ENCODE data around the gene HK1. TPM values are rescaled to one million over a fixed set of nuclear protein-coding genes. Genes with fewer than 3 reads are reported as not detected.
"Not testable (repeated sequence)": the region's sequence is repeated elsewhere in the genome, so short reads cannot be mapped to it uniquely, and the experiment has no call there.

Gene HK1
- total RNA-seq, 1 donor from 2014 or later: 109 TPM

DNA sequence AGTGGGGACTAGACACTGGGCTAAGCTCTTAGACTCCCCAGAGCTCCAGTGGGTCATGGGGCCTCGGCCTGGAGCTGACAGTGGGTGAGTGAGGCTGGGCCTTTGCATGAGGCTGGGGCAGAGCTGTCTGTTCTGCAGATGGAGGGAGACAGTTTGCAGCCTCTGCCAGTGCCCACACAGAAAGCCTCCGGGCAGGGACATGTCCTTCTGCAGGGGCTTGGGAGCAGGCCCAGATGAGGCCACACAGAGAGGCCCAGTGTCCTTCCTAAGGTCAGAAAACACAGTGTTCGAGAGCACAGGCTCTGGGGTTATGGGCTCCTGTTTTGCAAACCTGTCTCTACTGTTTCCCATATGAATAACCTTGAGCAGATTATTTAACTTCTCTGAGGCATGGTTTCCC, 25.1 kb upstream of the HK1 start:
- peak; percentile 51 for DNase-seq (ENCODE audit: low spot score)

DNA sequence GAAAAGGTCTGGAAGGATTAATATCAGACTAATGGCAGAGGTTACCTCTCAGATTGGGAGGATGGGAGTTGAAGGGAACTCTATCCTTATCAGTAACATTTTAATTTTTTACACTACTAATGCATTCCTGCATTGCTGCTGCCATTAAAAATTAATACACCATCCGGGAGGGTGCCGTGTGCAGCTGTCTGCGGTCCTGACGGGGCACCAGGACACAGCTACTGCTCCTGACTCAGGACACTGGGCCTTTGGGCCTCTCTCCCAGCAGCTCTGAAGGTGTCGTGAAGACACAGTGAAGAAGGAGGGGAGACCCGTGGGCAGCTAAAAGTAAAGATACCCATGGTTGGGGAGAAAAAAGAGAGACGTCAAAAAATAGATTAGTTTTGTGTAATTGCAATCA, 23.4 kb upstream of the HK1 start:
- DNase-seq (ENCODE audit: low spot score): peak; percentile 2

DNA sequence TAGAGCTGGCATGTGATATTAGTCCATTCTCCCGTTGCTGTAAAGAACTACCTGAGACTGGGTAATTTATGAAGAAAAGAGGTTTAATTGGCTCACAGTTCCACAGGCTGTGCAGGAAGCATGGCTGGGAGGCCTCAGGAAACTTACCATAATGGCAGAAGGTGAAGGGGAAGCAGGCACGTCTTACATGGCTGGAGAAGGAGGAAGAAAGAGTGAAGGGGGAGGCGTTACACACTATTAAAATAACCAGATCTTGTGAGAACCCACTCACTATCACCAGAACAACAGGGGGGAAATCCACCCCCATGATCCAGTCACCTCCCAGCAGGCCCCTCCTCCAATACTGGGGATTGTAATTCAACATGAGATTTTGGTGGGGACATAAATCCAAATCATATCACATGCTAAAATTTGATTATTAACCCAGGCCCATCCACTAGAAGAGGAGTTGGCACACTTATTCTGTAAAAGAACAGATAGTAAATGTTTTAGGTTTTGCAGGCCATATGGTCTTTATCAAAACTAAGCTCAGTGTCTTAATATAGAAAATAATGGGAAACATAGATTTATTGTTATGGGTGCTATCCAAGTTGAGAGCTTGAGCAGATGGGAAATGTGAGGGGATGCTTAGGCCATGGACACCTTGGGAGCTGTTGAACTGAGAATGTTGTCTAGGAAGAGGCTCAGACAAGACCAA, 18.6 kb upstream of the HK1 start:
- peak; percentile 28 for DNase-seq (ENCODE audit: low spot score)

DNA sequence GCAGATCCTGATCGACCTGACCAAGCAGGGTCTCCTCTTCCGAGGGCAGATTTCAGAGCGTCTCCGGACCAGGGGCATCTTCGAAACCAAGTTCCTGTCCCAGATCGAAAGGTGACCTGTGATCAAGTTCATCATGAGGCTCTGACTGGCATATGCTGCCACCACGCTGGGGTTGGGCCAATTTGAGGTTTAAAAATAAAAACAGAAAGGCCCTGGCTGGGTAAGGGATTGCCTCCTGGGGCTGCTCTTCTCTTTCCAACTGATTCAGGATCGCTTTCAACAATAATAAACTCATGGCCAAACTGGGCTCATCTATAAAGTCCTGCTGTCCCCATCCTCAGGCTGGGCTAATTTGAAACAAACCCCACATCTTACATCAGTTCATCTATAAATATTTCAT, 17.1 kb upstream of the HK1 start:
- peak; percentile 51 for DNase-seq (ENCODE audit: low spot score)

DNA sequence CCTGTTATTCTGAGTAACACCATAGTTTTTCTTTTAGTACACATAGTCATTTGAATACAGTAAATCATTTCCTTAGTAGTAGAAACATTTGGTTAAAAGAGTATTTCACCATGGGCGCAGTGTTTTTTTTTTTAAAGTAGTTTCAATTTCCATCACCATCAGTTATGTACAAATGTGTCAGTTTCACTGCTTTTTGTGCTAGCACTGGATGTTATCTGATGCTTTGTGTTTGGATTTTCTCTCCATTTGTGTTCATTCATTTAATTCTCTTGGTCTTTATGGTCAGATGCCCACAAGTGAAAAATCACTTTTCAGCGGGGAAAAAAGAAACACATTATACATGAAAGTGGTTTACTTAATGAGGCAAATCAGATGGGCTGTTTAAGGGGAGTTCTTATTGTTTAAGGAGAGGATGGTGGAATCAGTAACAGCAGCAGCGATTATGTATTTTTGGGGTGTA, 16.0 kb upstream of the HK1 start:
- no peak for DNase-seq (ENCODE audit: low spot score)

DNA sequence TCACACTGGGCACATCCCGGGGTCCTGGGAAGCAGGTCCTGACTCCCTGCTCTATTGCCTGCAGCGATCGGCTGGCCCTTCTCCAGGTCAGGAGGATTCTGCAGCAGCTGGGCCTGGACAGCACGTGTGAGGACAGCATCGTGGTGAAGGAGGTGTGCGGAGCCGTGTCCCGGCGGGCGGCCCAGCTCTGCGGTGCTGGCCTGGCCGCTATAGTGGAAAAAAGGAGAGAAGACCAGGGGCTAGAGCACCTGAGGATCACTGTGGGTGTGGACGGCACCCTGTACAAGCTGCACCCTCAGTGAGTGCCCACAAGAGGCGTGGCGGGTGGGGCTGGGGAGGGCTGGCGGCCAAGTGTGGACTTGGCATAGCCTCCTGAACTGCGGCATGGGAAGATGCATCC, 12.8 kb upstream of the HK1 start:
- peak; percentile 68 for DNase-seq (ENCODE audit: low spot score)

DNA sequence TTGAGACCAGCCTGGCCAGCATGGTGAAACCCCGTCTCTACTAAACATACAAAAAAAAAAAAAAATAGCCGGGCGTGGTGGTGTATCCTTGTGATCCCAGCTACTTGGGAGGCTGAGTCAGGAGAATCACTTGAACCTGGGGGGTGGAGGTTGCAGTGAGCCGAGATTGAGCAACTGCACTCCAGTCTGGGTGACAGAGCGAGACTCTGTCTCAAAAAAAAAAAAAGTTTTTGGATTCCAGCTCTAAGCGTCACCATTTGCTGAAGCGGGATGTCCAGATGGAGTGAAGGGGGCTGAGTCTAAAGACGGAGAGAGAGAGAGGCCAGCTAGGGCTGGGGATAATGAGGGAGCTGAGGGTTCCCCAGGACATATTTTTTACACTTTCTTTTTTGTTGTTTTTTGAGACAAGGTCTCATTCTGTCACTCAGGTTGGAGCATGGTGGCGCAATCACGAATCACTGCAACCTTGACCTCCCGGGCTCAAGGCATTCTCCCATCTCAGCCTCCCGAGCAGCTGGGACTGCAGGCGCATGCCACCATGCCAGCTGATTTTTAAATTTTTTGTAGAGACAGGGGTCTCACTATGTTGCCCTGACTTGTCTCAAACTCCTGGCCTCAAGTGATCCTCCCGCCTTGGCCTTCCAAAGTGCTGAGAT, 9.4 kb upstream of the HK1 start:
- DNase-seq (ENCODE audit: low spot score): no peak

DNA sequence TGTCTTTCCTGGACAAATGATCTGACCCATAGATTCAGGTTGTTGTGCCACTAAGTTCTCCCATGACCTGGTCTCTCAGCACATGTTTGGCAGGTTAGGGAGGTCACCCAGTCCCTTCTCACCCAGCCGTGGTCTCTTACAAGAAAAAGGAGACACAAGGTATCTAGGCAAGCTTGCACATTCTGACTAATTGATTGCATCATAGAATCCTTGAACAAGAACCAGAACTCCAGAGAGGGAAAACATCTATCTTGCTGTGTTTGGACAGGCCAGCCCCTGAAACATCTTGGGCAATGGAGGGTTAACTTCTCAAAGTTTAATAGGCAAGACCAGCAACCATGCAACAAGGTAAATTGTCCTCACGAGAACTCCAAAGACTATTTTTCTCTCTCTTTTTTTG, 8.5 kb upstream of the HK1 start:
- DNase-seq (ENCODE audit: low spot score): no peak

DNA sequence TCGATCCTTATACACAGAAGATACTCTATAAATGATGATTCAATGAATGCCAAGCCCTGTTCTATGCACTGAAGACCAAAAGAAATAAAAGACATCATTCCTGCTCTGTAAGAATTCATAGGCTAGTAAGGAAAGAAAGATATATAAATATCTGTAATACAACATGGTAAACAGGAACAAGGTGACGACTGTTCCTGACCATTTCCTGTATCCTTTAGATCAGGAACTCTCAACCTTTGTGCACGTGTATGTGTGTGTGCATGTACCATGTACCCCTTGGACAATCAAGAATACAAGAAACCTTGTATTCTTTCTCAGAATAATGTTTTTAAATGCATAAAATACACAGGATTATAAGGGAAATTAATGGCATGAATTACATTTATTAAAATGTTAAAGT, 7.3 kb upstream of the HK1 start:
- DNase-seq (ENCODE audit: low spot score): no peak

DNA sequence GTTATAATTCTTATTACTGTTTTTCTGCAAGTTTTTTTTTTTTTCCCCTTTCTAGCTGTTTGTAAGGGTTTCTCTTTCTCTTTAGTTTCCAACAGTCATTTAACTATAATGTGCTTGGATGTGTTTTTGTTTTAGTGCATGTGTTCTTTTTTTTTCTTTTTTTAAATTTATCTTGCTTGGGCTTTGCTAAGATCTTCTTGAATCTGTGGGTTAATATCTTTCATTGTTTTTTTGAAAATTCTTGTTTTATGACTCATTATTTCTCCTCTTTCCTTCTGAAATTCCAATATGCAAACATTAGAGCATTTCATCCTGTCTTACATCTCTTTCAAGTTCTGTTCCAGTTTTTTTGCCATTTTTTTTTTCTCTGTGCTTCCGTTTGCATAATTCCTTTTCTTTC, 5.7 kb upstream of the HK1 start:
- no peak for DNase-seq (ENCODE audit: low spot score)

DNA sequence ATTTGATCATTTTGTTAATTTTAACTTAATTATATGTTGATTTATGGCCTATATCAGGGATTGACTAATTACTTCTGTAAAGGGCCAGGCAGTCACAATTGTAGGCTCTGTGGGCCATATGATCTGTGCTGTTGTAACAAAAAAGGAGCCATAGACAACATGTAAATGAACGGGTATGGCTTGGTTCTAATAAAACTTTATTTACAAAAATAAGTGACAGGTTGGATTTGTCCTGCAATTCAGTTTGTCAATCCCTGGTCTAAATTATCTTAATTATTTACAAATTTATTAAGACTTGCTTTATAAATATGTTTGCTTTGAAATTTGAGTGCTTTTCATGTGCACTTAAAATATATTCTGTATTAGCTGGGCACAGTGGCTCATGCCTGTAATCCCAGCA, 2.9 kb upstream of the HK1 start:
- no peak for DNase-seq (ENCODE audit: low spot score)

DNA sequence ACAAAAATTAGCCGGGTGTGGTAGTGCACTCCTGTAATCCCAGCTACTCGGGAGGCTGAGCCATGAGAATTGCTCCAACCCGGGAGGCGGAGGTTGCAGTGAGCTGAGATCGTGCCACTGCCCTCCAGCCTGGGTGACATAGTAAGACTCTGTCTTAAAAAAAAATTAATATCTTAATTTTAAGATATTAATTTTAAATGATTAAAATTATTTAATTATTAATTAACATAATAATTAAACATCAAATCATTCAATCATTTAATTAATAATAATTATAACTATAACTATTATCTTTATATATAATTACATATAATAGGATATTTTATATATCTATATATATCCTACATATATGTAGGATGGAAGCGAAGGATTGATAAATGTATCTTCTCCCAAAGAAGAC, 1.8 kb upstream of the HK1 start:
- DNase-seq (ENCODE audit: low spot score): no peak

DNA sequence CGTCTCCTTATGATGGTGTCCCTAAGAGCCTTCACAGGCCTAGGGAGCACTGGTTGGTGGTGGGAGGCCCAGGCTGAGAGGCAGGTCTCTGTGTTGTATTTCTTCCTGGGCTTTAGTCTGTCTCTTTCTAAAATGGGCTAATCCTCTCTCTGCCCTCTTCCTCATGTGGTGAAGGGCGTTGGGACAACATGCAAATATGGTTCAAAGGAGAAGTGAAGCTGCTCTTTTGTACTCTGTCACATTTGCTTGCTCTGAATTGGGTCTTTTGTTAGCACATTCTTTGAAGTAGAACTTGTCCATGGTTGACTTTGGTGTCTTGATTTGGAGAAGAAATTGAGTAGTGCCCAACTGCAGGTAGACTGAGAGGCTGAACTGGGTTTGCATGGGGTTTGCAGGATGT, 814 bp downstream of the HK1 start:
- DNase-seq (ENCODE audit: low spot score): no peak

DNA sequence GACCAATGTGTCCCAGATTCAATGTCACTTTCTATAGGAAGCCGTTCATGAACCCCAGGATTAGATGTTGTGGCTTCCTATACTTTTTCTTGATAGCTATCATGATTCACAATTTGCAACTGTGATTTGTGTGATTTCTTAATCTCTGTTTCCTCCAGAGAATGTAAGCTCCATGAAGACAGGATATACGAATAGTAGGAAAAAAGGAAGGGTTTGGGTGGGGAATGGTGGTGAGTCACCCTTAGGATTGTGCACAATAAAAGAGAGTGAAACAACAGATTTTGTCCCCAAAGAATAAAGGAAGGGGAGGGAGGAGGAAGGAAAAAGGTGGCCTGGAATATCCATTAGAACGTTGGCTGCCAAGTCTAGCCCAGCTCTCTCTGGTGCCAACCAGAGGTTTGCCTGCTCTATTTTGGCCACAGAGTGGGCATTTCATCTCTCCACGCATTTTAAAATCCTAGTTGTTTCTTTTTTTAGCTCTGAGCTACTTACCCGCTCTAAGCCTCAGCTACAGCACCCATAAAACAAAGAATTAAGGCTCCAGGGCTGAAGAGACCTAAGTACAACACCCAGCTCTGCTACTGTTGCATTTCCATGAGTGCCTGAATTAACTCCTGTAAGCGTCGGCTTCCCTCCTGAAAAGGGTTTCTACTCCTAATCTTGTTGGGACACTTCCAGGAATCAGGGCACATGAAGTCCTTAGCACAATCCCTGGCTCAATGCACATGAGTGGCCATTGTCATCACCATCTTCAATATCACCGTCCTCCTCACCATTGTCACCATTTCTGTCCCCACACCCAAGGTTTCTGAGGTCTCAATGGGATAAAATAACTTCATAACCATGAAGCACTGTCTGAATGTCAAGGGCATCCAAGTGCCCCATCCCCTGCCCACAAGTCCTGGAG, 3.5 kb downstream of the HK1 start:
- no peak for DNase-seq (ENCODE audit: low spot score)

DNA sequence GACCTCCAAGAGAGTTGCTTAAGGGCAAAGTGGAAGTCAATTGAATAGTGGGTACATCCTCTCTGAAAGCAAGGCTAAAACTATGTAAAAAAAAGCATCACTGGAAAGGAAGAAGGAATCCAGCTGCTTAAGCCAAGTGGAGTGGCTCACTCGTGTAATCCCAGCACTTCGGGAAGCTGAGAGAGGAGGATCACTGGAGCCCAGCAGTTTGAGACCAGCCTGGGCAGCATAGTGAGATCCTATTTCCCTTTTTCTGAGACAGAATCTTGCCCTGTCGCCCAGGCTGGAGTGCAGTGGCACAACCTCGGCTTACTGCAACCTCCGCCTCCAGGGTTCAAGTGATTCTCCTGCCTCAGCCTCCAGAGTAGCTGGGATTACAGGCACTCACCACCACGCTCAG, 6.1 kb downstream of the HK1 start:
- DNase-seq (ENCODE audit: low spot score): not testable (repeated sequence)

DNA sequence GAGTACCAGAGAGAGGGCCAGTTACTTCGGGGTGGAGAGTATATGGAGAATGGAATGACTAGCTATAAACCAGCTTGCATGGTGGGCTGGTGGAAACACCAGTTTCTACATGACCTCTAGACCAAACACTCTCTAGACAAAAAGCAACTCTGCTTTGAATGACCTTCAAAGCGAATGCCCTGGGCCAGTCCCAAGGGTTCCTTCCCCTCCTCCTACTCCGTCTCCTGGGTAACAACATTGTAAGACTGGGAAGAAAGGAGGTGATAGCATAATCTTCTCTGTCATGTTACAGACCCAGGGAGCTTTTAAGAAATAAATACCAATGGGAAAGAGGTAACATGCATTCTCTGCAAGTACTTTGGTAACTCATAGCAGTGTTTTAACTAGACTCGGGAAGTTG, 7.4 kb downstream of the HK1 start:
- DNase-seq (ENCODE audit: low spot score): no peak

DNA sequence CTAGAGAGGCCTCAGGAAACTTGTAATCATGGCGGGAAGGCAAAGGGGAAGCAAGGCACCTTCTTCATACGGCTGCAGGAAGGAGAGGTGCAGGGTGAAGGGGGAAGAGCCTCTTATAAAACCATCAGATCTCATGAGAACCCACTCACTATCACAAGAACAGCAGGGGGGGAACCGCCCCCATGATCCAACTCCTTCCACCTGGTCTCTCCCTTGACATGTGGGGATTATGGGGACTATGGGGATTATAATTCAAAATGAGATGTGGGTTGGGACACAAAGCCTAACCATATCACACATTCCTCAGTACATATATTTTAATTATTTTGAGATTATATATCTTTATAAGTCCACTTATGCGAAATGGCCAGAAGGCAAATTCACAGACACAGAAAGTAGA, 8.9 kb downstream of the HK1 start:
- no peak for DNase-seq (ENCODE audit: low spot score)

DNA sequence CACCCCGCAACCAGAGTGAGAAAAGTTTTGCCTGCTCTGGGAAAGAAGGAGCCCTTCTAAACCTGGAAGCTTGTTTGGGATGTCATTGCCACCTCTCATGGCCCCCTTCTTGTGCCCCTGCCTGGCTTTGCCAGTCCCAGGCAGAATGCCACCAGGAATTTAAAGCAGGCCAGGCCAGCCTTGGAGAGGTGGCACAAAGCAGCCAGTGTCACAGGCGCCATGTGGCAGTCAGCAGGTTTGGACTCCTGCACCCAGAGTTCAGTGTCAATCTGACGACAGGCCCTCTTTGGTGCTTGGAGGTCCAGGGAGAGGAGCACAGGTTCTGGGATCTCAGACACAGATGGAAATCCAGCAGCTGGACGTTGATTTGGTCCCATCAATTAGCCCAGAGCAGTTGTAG, 12.7 kb downstream of the HK1 start:
- DNase-seq (ENCODE audit: low spot score): no peak

DNA sequence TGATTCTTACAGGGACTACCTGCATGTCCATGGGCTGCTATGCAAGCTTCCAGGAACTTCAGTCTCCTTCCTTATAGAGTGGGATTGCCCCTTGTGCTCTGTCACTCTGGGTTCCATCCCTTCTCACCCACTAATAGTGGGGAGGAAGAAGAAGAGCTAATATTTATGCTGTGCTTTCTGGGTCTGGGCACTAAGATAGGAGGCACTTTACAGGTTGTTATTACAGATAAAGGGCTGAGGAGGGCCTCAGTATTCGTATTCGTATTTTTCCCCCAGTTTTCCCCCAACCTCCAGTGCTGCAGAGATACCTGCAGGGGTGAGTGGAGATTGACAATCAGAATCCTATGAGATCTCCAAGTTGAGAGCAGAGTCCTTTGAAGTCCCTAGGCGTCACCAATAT, 14.2 kb downstream of the HK1 start:
- no peak for DNase-seq (ENCODE audit: low spot score)

DNA sequence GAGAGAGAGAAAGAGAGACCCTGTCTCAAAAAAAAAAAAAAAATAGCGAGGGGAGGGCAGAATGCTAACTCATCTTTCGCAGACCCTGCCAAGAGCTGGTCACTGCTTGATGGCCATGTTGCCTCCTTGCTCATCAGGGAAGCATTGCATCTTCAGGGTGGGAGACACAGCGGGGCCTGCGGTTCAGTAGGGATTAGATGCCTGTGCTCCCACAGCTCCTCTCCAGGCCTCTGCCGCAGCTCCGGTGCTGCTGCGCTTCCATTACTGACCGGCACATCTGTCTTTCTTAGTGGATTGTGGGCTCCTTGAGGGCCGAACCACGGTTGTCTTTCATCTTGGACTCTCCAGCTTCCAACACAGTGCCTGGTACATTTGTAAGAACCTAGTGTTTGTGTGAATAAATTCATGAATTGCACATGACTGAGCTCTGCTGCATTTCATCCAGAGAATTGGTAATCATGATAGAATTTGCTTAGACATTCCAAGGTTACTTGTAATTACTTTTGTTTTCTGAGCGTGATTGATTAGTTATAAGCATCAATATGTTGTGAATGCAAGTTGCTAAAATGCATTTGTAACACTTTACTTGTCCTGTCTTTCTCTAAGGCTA, 16.8 kb downstream of the HK1 start:
- DNase-seq (ENCODE audit: low spot score): no peak

DNA sequence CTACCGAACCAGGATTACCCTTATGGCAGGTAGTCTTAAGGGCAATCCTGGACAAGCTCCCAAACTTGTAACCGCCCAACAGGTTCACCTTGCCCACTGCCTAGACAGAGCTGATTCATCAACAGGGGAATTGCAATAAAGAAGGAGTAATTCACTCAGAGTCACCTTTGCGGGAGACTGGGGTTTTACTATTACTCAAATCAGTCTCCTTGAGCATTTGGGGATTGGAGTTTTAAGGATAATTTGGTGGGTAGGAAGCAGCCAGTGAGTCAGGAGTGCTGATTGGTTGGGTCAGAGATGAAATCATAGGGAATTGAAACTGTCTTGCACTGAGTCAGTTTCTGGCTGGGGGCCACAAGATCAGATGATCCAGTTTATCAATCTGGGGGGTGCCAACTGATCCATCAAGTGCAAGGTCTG, 25.3 kb downstream of the HK1 start:
- DNase-seq (ENCODE audit: low spot score): no peak

DNA sequence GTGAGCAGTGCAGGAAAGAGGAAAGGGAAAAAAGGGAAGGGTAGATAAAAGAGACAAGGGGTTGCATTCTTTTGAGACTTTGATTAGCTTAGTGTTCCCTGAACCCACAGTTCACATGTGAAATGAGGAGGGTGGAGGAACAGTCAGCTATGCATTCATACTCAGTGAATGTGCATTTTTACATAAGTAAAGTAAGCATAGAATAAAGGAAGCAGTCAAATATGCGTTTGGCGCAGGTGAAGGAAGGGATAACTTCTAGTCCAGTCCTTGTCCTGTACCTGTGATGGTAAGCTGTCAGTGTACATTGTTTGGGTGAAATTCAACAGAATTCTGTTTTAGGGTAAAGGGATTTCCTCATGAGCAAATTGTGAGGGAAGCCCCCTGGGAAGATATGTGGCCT, 28.1 kb downstream of the HK1 start:
- no peak for DNase-seq (ENCODE audit: low spot score)

All from mesenteric fat pad (tissue), 1 donor.